GM18508 (cell line): ENCODE results near the gene PLA2R1.

Experiments
- ATAC-seq: cut with Tn5 transposase; IDR thresholded peaks from one replicate; pipeline ENCODE4 v1.9.1; 2021; ENCODE audit warnings: moderate number of reproducible peaks; ENCODE audit not compliant: insufficient read depth, unreplicated experiment

The PLA2R1 gene

GRCh38 chr2:160062292-160063005, at the start of gene PLA2R1:
Gene PLA2R1, minus strand, starts transcription at chr2:160062615. Its CDS starts 212 bp downstream, at chr2:160062403.
- ATAC-seq = no peak

- ATAC-seq = no peak
Observed at GRCh38 chr2:160110674-160111239, 48.3 kb upstream of the PLA2R1 start.

- ATAC-seq = peak; percentile 50
Observed at GRCh38 chr2:160109939-160110673, 47.7 kb upstream of the PLA2R1 start.

- ATAC-seq = no peak
Observed at GRCh38 chr2:160109243-160109642, 46.8 kb upstream of the PLA2R1 start.

- no peak for ATAC-seq
Observed at GRCh38 chr2:160108646-160109045, 46.2 kb upstream of the PLA2R1 start.

GRCh38 chr2:160105366-160105765, 43.0 kb upstream of the PLA2R1 start:
- no peak for ATAC-seq

- ATAC-seq = no peak
Observed at GRCh38 chr2:160104115-160104514, 41.7 kb upstream of the PLA2R1 start.

- ATAC-seq = no peak
Observed at GRCh38 chr2:160097326-160097725, 34.9 kb upstream of the PLA2R1 start.

GRCh38 chr2:160096409-160096808, 34.0 kb upstream of the PLA2R1 start:
- no peak for ATAC-seq

- ATAC-seq = no peak
Observed at GRCh38 chr2:160092445-160092844, 30.0 kb upstream of the PLA2R1 start.

GRCh38 chr2:160091381-160091780, 29.0 kb upstream of the PLA2R1 start:
- ATAC-seq = no peak

- no peak for ATAC-seq
Observed at GRCh38 chr2:160087854-160088745, 25.7 kb upstream of the PLA2R1 start.

GRCh38 chr2:160085662-160086061, 23.2 kb upstream of the PLA2R1 start:
- no peak for ATAC-seq

GRCh38 chr2:160077912-160078810, 15.7 kb upstream of the PLA2R1 start:
- ATAC-seq = no peak

GRCh38 chr2:160076914-160077313, 14.5 kb upstream of the PLA2R1 start:
- ATAC-seq = no peak

- no peak for ATAC-seq
Observed at GRCh38 chr2:160076241-160076640, 13.8 kb upstream of the PLA2R1 start.

- no peak for ATAC-seq
Observed at GRCh38 chr2:160075171-160075570, 12.8 kb upstream of the PLA2R1 start.

- no peak for ATAC-seq
Observed at GRCh38 chr2:160073284-160073888, 11.0 kb upstream of the PLA2R1 start.

- no peak for ATAC-seq
Observed at GRCh38 chr2:160068906-160069305, 6.5 kb upstream of the PLA2R1 start.
